GM23338 (cell line): ENCODE measurements around the gene NCK2. TPM values are rescaled to one million over a fixed set of nuclear protein-coding genes. Genes with fewer than 3 reads are reported as not detected.

Experiments
- ATAC-seq: fragments of 200-7000 bp; cut with Tn5 transposase; 3 replicates; pipeline ENCODE4 v1.9.1; 2020
- DNase-seq: peaks from one replicate; pipeline ENCODE4 v3.0.0-alpha.2; 2015; ENCODE audit warnings: low spot score
- H2AFZ ChIP-seq: fragments of 200-600 bp; sonication (generic); 2 replicates; pipeline ENCODE4 v1.8.0; 2016; ENCODE audit warnings: antibody characterized with exemption, mild to moderate bottlenecking, moderate library complexity
- H3F3A ChIP-seq: fragments of 200-600 bp; sonication (generic); replicated peaks from 2 replicates; pipeline ENCODE4 v1.8.0; 2017; ENCODE audit warnings: antibody characterized with exemption, mixed run types, low read depth
- H3K27ac ChIP-seq: fragments of 200-600 bp; sonication (generic); 2 replicates; pipeline ENCODE4 v1.6.1; 2016; ENCODE audit warnings: low read depth
- H3K27me3 ChIP-seq: fragments of 200-600 bp; sonication (generic); 2 replicates; pipeline ENCODE4 v1.8.0; 2016; ENCODE audit warnings: mild to moderate bottlenecking, mixed run types, moderate library complexity; ENCODE audit not compliant: insufficient read depth
- H3K36me3 ChIP-seq: fragments of 200-600 bp; sonication (generic); 2 replicates; pipeline ENCODE4 v1.8.0; 2016; ENCODE audit warnings: mild to moderate bottlenecking; ENCODE audit not compliant: insufficient read depth
- H3K4me1 ChIP-seq: fragments of 200-600 bp; sonication (generic); 2 replicates; pipeline ENCODE4 v1.8.0; 2016; ENCODE audit warnings: mild to moderate bottlenecking, moderate library complexity; ENCODE audit not compliant: insufficient read depth
- H3K4me2 ChIP-seq: fragments of 200-600 bp; sonication (generic); 2 replicates; pipeline ENCODE4 v1.7.1; 2017; ENCODE audit warnings: mixed run types
- H3K4me3 ChIP-seq: fragments of 200-600 bp; sonication (generic); 2 replicates; pipeline ENCODE4 v1.6.1; 2016; ENCODE audit warnings: mixed run types
- H3K79me2 ChIP-seq: fragments of 200-600 bp; sonication (generic); replicated peaks from 2 replicates; pipeline ENCODE4 v1.8.0; 2017; ENCODE audit warnings: mild to moderate bottlenecking; ENCODE audit not compliant: insufficient read depth
- H3K9me2 ChIP-seq: fragments of 200-600 bp; sonication (generic); 2 replicates; pipeline ENCODE4 v1.8.0; 2017; ENCODE audit not compliant: insufficient read depth
- H4K20me1 ChIP-seq: fragments of 200-600 bp; sonication (generic); replicated peaks from 2 replicates; pipeline ENCODE4 v1.8.0; 2017; ENCODE audit warnings: mild to moderate bottlenecking; ENCODE audit not compliant: insufficient read depth
- H3K27ac Mint-ChIP-seq: 2 replicates; pipeline ENCODE4 v1.8.0; 2020; ENCODE audit warnings: inconsistent platforms, mild to moderate bottlenecking, moderate library complexity, mixed read lengths
- H3K27me3 Mint-ChIP-seq: 3 replicates; pipeline ENCODE4 v1.8.0; 2022; ENCODE audit warnings: low read depth, mild to moderate bottlenecking, moderate library complexity, mixed read lengths, inconsistent platforms; ENCODE audit not compliant: insufficient read depth, poor library complexity
- H3K36me3 Mint-ChIP-seq: 3 replicates; pipeline ENCODE4 v1.8.0; 2021; ENCODE audit warnings: low read depth, mild to moderate bottlenecking, inconsistent platforms, moderate library complexity, mixed read lengths
- H3K4me1 Mint-ChIP-seq: 3 replicates; pipeline ENCODE4 v1.8.0; 2020; ENCODE audit warnings: mild to moderate bottlenecking, inconsistent platforms, mixed read lengths
- H3K4me3 Mint-ChIP-seq: 3 replicates; pipeline ENCODE4 v1.8.0; 2021; ENCODE audit warnings: moderate library complexity, mild to moderate bottlenecking, inconsistent platforms, mixed read lengths
- H3K9me3 Mint-ChIP-seq: 3 replicates; pipeline ENCODE4 v1.8.0; 2020; ENCODE audit warnings: moderate library complexity, mild to moderate bottlenecking, inconsistent platforms, mixed read lengths
- CREB1 ChIP-seq: fragments of 250-450 bp; sonication (Bioruptor Pico); IDR thresholded peaks from 2 replicates; pipeline ENCODE4 v1.5.0; 2020; ENCODE audit warnings: low read depth, mild to moderate bottlenecking, moderate library complexity
- CTCF ChIP-seq, 2 experiments: fragments of 200-600 bp in 1 of 2; sonication (generic) in 1 of 2; conservative IDR thresholded peaks; 2 replicates each; pipeline versions ENCODE4 v1.5.1 to v1.6.1; 2016 to 2017; ENCODE audit warnings: antibody characterized with exemption in 2 of 2, low read depth in 2 of 2, mild to moderate bottlenecking in 2 of 2, moderate library complexity in 1 of 2
- ETS1 ChIP-seq: IDR thresholded peaks from 2 replicates; pipeline ENCODE4 v1.6.1; 2016; ENCODE audit warnings: antibody characterized with exemption
- EZH2 ChIP-seq: fragments of 200-600 bp; sonication (generic); IDR thresholded peaks from one replicate; pipeline ENCODE4 v1.8.0; 2017; ENCODE audit warnings: antibody characterized with exemption, mild to moderate bottlenecking, low read depth; ENCODE audit not compliant: unreplicated experiment
- EZH2phosphoT487 ChIP-seq: fragments of 200-600 bp; sonication (generic); IDR thresholded peaks from one replicate; pipeline ENCODE4 v1.8.1; 2018; ENCODE audit warnings: antibody characterized with exemption; ENCODE audit not compliant: unreplicated experiment
- JUNB ChIP-seq: IDR thresholded peaks from one replicate; pipeline ENCODE4 v1.6.1; 2016; ENCODE audit warnings: antibody characterized with exemption; ENCODE audit not compliant: unreplicated experiment
- NANOG ChIP-seq: IDR thresholded peaks from 2 replicates; pipeline ENCODE4 v1.6.1; 2016; ENCODE audit warnings: antibody characterized with exemption, borderline replicate concordance
- POLR2AphosphoS5 ChIP-seq: IDR thresholded peaks from 2 replicates; pipeline ENCODE4 v1.6.1; 2016; ENCODE audit warnings: antibody characterized with exemption, low read depth
- REST ChIP-seq: IDR thresholded peaks from one replicate; pipeline ENCODE4 v1.6.1; 2018; ENCODE audit warnings: antibody characterized with exemption; ENCODE audit not compliant: unreplicated experiment
- STAT1 ChIP-seq: IDR thresholded peaks from one replicate; pipeline ENCODE4 v1.6.1; 2016; ENCODE audit warnings: antibody characterized with exemption; ENCODE audit not compliant: unreplicated experiment
- ZNF114 ChIP-seq: fragments of 250-450 bp; sonication (Bioruptor Pico); IDR thresholded peaks from 2 replicates; pipeline ENCODE4 v1.5.0; 2020; ENCODE audit warnings: mild to moderate bottlenecking, moderate library complexity
- ZNF331 ChIP-seq: fragments of 250-450 bp; sonication (Bioruptor Pico); IDR thresholded peaks from 2 replicates; pipeline ENCODE4 v1.5.0; 2020; ENCODE audit warnings: low read depth, mild to moderate bottlenecking, moderate library complexity
- ZNF462 ChIP-seq: fragments of 250-450 bp; sonication (Bioruptor Pico); IDR thresholded peaks from 2 replicates; pipeline ENCODE4 v1.5.0; 2020; ENCODE audit warnings: mild to moderate bottlenecking, moderate library complexity
- polyA plus RNA-seq: library from polyadenylated mRNA; unstranded; fragments of >200 nt; fragmentation: Nextera tagmentation; extraction: Ambion mirVana; gene quantifications from 2 replicates; pipeline ENCODE4 v1.2.1, GENCODE V29; 2016
- total RNA-seq: library from RNA; depleted of rRNA; stranded (reverse); fragments of >200 nt; shearing (Covaris generic); gene quantifications from 2 replicates; pipeline ENCODE4 v1.2.3, GENCODE V29; 2014

The NCK2 gene
- total and polyA plus RNA-seq, 2 experiments from 2014 or later, result 26.9 to 59.9 TPM

- Histone ChIP-seq H3K27ac (no peak overlapping the region), H3K79me2 (peaks cover 96% of the 10 kb centered on the region), H3K36me3 (no peaks in the 10 kb centered on the region), H3K4me2 (no peak overlapping the region), H2AFZ (no peak overlapping the region), H3K27me3 (no peaks in the 10 kb centered on the region), H3K4me3 (no peak overlapping the region), H3K4me1 (peaks cover 37% of the 10 kb centered on the region), H3K9me2 (no peaks in the 10 kb centered on the region), H3F3A (no peaks in the 10 kb centered on the region), H4K20me1 (peaks cover 32% of the 10 kb centered on the region)
- Mint-ChIP-seq H3K9me3 (no peaks in the 10 kb centered on the region), H3K27me3 (no peaks in the 10 kb centered on the region), H3K4me1 (peaks cover 63% of the 10 kb centered on the region), H3K27ac (no peak overlapping the region), H3K36me3 (no peaks in the 10 kb centered on the region; the same call in 1 of the 3 replicates), H3K4me3 (no peak overlapping the region)
- no peak for TF ChIP-seq POLR2AphosphoS5
- no peak for TF ChIP-seq STAT1
- no peak for TF ChIP-seq ZNF462
- TF ChIP-seq ZNF331 (CRISPR knock-in tag), result no peak
- TF ChIP-seq CREB1 (CRISPR knock-in tag), result no peak
- TF ChIP-seq EZH2phosphoT487, result no peak
- TF ChIP-seq CTCF (conservative IDR thresholded peaks at IDR 0.05; ENCODE audit: low read depth in 2 of 2), result no peak
- TF ChIP-seq ZNF114, result no peak
- TF ChIP-seq REST, result no peak
- no peak for TF ChIP-seq ETS1
- TF ChIP-seq JUNB, result no peak
- no peak for TF ChIP-seq NANOG
- no peak for TF ChIP-seq EZH2
- ATAC-seq, result no peak
- DNase-seq, result no peak
These were observed 21.7 kb downstream of the NCK2 start for GRCh38 chr2:105766300-105766866.
